CMK (cell line): ENCODE results near the gene ZBTB39.
"Not testable (repeated sequence)": the region's sequence is repeated elsewhere in the genome, so short reads cannot be mapped to it uniquely, and the experiment has no call there.

Source experiments
- DNase-seq: peaks from one replicate; pipeline ENCODE4 v3.0.0-alpha.2; 2010; ENCODE audit warnings: low read depth

The ZBTB39 gene

DNA sequence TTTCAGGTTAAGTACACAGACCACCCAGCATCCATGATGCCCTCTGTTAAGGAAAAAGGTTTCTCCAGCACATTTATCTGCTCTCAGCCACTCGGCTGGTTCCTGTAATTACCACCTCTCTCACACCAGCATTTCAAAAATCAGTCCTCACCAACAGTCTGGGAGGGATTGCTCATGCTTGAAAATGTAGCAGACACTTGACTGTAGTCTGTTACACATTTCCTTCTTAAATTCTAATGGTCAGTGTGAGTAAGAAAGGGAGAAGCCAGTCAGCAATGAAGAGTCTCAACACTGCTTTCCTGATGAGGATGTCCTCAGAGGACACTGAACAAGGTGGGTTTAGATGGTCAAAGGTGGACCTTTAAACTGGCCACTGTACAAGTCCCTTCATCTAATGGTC is 6.0 kb downstream of the ZBTB39 start:
- no peak for DNase-seq

- no peak for DNase-seq
Measured at GRCh38 chr12:56999456-56999855, 6.9 kb downstream of the ZBTB39 start.

DNA sequence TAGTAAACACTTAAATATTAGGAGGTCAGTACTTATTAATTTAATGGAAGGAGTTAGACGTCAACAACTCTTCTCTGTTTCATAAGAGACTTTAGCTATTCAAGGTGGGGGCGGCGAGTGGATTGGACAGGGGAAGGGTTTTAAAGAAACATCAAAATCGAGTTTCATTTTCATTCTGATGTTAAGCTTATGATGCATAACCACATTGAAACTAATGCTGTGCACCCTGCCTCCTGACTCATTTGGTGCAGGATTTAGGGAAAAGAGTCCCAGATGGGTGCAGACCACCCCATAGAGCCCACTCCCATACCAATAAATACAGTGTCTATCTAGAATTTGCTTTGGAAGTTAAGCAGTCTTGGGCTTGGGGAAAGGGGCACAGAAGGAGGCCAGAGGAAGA is 7.4 kb downstream of the ZBTB39 start:
- no peak for DNase-seq

- no peak for DNase-seq
Measured at GRCh38 chr12:56998316-56998715, 8.0 kb downstream of the ZBTB39 start.

- no peak for DNase-seq
Measured at GRCh38 chr12:56996793-56997545, 9.4 kb downstream of the ZBTB39 start.

GRCh38 chr12:56995930-56996496 is 10.3 kb downstream of the ZBTB39 start:
- no peak for DNase-seq

- no peak for DNase-seq
Measured at GRCh38 chr12:56995201-56995929, 11.0 kb downstream of the ZBTB39 start.

DNA sequence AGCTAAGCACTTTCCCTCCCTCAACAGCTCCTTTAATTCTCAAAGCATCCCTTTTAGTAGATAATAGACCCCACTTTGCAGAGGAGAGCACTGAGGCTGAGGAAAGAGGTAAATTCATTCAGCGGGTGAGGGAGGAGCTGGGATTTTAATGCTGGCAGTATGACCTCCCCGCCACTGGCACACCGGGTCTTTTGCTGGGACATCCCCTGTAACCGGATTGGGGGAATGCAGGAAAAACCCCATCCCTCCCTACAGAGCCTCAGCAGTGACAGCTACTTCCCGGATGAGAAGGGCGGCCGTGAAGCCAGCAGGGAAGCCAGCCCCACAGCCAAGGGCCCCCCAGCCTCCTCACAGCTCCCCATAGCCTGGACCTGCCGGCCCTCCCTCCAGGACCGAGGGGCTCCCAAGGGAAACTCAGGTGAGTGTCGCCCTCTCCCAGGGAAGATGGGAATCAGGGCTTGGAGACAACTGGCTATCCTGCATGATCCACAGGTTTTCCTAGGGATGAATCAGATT is 12.1 kb downstream of the ZBTB39 start:
- DNase-seq: no peak

GRCh38 chr12:56993346-56993745 is 13.0 kb downstream of the ZBTB39 start:
- DNase-seq: no peak

DNA sequence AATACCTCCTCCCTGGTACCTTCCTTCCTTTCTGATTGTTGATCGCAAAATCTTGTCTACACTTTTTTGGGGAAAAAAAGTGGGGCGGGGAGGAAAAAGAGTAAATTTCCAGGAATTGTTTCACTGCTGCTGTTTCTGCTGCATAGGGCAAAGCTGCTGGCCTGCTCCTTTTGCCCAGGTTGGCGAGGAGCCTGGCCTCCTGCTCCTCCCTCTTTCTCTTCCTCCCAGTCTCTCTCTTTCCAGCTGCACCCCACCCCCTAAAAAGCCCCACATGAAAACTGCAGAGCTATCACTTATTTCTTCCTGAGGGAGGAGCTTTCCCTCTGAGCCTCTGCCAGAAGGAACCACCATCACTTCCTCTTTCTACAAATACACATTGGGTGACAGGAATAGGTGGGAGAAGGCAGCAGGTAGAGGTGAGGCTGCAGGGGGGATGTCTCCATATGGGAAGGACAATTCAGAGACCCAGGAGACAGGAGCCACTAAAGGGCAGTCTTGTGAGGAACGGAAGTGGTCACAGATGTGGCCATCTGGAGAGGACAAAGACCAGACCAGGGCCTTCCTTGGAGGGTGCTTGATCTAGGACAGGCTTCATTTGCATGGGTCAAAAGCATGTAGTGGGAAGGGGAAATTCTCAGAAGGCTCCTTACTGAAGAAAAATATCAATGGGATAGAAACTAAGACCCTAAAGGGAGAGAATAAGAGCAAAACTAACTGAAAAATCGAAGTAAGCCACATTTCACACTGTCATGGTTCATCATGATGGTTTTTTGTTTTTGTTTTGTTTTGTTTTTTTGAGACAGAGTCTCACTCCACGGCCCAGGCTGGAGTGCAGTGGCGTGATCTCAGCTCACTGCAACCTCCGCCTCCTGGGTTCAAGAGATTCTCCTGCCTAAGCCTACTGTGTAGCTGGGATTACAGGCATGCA is 14.8 kb downstream of the ZBTB39 start:
- no peak for DNase-seq

- DNase-seq: no peak
Measured at GRCh38 chr12:56990648-56991318, 15.6 kb downstream of the ZBTB39 start.

DNA sequence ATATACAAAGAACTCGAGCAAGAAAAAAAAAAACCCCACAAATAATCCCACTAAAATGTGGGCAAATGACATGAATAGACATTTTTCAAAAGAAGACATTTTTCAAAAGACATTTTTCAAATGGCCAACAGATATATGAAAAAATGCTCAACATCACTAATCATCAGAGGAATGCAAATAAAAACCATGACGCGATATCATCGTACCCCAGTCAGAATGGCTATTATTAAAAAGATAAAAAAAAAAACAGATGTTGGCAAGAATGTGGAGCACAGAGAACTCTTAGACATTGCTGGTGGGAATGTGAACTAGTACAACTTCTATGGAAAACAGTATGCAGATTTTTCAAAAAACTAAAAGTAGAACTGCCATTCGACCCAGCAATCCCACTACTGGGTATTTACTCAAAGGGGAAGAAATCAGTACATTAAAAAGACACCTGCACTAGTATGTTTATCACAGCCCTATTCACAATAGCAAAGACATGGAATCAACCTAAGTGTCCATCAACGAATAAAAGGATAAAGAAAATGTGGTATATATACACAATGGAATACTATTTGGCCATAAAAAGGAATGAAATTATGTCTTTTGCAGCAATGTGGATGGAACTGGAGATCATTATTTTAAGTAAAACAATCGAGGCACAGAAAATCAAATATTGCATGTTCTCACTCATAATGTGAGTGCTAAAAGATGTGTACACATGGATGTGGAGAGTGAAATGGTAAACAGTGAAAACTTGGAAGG is 16.3 kb downstream of the ZBTB39 start:
- DNase-seq: no peak

DNA sequence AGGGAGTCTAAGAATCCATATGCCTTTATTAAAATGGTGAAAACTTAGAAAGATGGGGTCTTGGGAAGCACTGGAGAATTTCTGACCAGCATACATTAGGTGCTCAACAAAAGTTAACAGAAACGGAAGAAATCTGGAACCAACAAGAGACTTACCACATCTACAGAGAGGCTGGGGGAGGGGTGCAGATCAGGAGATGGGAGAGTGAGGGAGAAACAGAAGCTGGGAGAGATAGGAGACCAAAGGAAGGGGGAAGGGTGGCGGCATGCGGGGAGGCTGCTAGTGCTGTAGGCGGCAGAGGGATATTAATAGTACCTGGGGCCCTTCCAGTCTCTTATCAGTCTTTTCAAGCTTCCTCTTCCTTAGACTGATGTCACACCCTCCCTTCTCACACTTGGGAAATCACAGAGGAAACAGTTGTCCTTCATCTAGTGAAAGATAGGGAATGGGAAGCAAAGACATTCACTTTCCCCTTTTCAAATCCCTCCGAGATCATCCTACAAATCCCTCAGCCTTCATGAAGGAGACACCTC is 18.1 kb downstream of the ZBTB39 start:
- peak; percentile 96 for DNase-seq

DNA sequence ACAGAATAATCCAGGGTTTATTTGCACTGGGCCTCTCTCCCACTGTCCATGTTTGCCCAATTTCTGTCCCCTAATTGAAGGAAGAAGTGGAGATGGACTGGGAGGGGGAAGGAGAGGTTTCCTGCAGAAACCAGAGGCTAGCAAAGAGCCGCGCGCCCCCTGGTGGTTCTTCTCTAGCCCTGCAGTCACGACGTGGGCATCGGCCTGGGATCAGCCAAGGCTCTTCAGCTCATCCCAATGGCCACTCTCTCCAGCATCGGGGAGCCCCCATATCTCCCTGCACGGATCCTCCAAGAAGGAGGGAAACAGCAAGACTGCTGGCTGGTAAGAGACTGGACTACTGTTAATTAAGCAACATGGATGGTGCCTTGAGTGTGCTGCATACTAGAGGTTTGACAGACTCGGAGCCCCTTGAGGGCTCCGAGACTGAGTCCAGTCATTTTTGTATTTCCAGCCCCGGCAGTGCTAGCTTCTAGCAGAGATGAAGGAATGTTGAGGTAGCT is 18.7 kb downstream of the ZBTB39 start:
- DNase-seq: no peak

GRCh38 chr12:56987011-56987410 is 19.3 kb downstream of the ZBTB39 start:
- DNase-seq: no peak

DNA sequence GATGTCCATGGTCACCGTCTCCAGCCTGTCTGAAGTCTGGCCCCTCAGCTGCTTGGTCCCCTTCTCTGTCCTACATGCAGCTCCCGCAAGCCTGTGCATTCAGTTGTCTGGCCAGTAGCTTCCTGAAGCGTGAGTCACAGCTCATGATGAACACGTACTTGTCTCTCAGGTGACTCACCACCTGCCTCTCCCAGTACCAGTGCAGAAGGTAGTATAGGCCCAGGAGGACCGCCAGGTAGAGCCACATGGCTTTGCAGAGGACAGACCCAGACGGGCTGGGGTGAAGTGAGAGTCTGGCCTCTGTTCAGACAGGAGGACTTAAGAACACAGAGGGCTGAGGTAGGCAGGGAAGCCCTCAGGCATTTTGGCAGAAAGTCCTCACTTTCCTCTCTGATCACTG is 20.6 kb downstream of the ZBTB39 start:
- not testable (repeated sequence) for DNase-seq

DNA sequence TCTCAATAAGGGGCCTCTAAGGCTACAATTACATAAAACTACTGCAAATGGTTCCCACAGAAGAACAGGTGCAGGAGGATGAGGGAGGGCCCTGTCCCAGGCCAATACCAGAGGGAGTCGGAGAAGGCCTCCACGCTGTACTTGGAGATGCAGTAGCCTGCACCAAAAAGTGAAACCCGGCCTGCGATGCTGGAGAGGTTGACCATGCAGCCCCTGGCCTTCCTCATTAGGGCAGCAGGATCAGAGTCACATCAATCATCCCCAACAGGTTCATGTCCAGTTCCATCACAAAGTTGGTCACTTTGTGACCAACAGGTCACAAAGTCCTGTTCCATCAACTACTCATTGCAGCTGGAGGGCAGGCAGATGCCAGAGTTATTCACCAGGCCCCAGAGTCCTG is 23.0 kb downstream of the ZBTB39 start:
- DNase-seq: no peak

DNA sequence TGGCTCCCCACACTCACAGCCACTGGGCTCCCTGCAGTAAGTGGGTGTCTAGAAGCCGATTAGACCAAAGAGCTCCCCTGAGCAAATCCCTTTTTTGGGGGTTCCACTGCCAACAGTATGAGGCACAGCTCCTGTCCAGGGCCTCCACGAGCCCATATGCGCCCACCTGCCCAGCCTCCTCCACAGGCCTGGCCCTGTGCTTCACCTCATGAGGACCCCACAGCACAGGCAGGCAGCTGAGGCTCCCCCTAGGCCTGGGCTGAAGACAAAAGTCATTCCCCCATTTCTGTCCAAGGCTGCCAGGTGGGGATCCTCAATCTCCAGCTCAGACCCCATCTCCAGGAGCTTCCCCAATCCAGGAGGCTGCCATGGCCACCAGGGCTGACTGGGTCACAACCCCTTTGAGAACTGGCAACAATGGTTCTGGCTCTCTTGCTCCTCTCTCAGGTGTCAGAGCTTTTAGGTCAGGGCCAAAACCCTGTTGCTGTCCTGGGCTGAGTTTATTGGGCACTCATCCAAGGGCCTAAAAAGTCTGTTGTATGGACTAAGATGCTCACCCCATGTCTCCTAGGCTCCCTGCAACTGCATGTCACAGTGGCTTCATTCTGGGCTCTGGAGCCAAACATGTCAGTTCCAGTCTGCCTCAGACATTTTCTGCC is 23.6 kb downstream of the ZBTB39 start:
- DNase-seq: not testable (repeated sequence)

DNA sequence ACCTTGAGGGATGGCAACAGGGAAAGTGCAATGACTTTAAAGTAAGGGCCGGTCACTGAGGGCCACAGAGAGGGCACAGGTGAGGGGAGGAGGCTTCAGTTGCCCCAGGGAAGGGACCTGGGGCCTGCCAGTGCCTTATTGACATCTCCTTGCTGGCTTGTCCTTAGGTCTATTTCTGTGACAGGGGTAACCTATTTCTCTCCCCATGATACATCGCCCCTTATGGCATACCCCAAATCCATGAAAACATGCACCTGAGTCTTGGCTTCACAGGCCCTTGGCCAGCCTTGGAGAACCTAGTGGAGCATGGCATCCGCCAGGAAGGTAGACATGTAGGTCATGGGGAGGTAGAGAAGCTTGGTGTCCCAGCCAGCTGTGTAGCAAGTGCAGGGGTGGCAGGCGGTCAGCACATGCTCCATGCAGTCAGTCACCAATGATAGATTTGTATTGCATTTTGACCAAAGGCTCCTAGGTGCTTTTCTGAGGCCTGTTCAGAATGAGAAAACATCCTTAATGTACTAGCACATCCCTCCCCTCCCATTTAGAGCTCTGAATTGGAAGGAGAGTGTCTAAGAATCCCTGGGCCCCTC is 25.3 kb downstream of the ZBTB39 start:
- DNase-seq: no peak
